ENCODE results near the gene ROPN1B.

The ROPN1B gene

DNA sequence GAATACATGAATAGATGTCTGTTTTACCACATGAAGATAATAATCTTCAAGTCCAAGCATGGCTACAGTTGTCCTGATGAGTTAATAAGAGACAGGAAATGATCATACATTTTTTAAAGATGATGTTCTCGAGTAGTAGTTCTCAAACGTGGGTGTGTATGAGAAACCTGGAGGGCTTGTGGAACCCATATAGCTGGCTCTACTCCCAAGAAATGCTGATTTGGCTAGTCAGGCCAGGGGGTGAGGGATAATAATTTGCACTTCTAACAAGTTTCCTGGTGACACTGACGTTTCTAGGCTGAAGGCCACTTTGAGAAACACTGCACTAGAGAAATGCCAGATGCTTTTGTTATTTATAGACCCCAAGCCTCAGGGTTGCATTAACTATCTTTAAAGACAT, 37.0 kb downstream of the ROPN1B start:
- no peak for DNase-seq

GRCh38 chr3:126008219-126008618, 39.2 kb downstream of the ROPN1B start:
- no peak for DNase-seq

DNA sequence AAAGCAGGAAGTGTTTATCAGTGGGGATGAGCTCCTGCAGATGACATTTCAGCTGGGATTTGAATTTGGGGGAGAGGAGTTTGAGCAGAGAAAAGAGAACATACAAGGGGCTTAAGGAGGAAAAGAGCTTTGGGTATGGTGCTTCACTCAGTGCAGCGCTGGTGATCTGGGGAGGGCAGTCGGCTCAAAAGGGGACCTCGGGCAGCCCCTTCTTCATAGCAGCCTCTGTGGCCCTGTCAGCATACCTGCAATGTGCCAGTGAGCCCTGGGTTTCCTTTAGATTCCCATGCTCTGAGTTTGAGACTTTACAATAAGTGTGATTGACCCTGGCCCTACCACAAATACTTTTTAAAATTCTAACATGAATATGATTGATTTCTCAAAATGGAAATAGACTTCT, 40.2 kb downstream of the ROPN1B start:
- DNase-seq, result no peak

- DNase-seq, result no peak
Measured at GRCh38 chr3:126013751-126014156, 44.8 kb downstream of the ROPN1B start.

GRCh38 chr3:126014252-126014651, 45.3 kb downstream of the ROPN1B start:
- no peak for DNase-seq

GRCh38 chr3:126015075-126015474, 46.1 kb downstream of the ROPN1B start:
- no peak for DNase-seq

DNA sequence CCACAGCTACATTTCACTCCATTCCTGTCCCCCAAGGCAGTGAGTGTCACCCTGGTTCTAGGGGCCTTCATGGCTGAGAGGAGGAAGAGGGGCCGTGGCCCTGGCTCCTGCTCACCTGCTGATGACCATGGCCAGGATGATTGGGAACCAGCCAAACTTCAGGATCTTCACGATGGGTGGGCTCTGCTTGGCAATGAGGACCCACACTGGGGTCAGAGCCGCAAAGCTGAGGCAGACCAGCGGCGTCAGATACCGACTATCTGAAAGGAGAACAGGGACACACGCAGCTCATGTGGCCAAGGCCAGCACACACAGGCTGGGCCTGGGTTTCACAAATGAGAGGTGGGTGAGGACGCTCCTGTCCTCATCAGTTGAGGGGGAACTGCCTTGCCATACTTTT, 47.6 kb downstream of the ROPN1B start:
- no peak for DNase-seq

GRCh38 chr3:126017362-126017761, 48.4 kb downstream of the ROPN1B start:
- DNase-seq, result no peak

- DNase-seq, result no peak
Measured at GRCh38 chr3:126018545-126018944, 49.6 kb downstream of the ROPN1B start.

GRCh38 chr3:126018995-126019394, 50.0 kb downstream of the ROPN1B start:
- DNase-seq, result no peak

DNA sequence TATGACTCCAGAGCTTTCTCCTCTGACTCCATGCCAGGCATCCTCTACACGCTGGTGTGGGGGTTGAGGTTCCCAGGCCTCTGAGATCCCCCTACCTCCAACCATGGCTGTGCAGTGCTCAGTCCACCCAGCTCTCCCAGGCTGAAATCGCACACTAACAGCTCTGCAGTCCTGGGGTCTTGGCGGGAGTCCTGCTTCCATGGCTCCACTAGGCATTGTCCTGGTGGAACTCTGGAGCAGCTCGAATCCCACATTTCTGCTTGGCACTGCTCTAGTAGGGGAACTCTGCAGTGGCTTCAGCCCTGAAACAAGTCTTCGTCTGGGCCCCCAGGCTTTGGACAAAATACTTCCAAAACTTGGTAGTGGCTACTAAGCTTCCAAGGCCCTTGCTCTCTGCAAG, 50.7 kb downstream of the ROPN1B start:
- DNase-seq, result no peak

DNA sequence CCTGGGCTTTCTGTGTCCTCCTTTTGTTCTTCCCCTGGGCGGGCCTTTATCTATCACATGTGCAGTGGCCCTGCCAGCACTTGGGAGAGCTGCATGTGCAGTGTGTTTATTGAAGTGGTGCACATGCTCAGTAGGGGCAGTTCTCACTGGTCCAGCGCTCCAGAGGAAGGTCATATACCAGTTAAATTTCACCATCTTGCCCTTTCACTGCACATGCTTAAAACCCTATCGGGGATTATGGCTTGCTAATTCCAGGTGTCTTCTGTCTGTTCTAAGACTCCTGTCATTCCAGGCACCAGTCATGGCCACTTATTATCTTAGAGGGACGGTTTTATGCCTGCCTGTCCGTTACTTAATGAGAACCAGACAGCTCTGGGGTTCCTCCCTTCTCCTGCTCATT, 52.2 kb downstream of the ROPN1B start:
- no peak for DNase-seq

GRCh38 chr3:126021702-126022101, 52.7 kb downstream of the ROPN1B start:
- DNase-seq, result no peak

DNA sequence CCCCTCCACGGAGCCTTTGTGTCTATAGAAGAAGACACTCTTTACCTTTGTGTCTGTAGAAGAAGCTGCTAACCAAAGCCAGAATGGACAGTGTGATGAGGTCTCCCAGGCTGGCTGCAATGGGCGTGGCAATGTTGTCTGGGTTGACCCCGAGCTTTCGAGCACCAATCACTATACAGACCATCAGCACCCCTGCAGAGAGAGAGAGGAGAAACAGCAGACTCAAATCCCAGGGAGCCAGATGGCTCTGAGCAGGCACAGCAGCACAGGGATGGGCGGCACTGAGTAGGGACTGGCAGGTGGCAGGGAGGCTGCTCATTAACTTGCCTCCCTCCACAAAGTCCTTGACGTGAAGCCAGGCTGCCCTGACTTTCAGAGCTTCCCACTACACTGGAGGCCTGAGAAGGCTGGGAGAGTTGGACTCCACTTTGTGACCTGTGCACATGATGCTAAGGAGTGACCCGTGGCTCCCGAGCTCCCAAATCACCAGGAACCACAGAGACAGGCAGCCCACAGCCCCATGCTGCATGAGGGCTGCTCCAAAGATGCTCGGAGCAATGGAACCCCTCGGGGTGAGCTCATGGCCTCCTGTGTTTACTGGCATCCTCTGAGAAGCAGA, 53.9 kb downstream of the ROPN1B start:
- no peak for DNase-seq

DNA sequence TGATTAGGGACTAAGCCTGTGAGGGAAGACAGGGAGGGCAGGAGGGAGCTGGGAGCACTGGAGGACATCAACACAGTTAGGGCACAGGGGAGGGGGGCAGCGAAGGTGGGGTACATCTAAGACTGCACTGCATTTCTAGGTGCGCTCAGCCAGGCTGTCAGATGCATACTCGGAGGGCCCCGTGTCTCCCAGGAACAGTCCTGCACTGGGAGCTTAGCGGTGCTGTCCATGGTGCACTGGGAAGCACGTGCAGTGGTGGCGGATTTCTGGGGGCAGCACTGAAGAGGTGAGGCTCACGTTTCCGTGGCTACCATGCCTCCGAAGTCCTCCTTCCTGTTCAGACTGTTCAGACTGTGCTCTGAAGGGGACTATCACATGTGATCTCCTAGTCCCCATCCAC, 54.4 kb downstream of the ROPN1B start:
- DNase-seq, result no peak

- no peak for DNase-seq
Measured at GRCh38 chr3:126024049-126024854, 55.3 kb downstream of the ROPN1B start.

GRCh38 chr3:126025116-126025729, 56.2 kb downstream of the ROPN1B start:
- DNase-seq, result no peak

GRCh38 chr3:126025862-126026261, 56.9 kb downstream of the ROPN1B start:
- no peak for DNase-seq

DNA sequence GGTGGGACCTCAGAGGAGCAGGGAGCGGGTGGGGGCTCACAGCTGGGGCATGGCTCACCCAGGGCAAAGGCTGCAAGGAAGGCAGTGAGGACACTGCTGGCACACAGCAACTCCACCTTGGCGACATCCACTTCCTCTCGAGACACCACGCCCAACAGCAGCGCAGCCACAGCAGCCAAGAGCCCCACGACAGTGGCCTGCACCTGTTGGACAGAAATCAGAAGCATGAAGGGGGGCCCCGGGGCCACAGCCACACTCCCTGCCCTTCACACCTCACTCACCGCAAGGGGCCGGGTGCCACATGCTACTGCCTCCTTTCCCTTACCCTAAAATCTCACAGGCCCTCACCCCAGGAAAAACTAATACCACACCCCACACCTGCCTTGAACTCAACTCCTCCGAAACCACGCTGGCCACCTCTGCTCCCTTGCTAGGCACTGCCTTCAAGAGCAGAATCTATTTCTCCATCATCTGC, 57.3 kb downstream of the ROPN1B start:
- DNase-seq, result no peak

GRCh38 chr3:126026761-126027160, 57.8 kb downstream of the ROPN1B start:
- no peak for DNase-seq

DNA sequence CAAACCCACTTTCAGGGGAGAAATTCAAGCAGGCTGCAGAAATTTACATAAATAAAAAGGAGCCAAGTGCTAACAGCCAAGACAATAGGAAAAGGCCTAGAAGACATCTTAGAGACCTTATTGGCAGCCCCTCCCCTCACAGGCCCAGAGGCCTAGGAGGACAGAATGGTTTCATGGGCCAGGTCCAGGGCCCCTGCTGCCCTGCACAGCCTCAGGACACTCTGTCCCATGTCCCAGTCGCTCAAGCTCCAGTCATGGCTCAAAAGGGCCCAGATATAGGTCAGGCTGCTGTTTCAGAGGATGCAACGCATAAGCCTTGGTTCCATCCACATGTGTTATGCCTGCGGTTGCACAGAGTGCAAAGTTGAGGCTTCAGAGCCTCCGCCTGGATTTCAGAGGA, 59.1 kb downstream of the ROPN1B start:
- DNase-seq, result no peak

GRCh38 chr3:126029241-126029640, 60.3 kb downstream of the ROPN1B start:
- no peak for DNase-seq

GRCh38 chr3:126030455-126030854, 61.5 kb downstream of the ROPN1B start:
- no peak for DNase-seq

DNA sequence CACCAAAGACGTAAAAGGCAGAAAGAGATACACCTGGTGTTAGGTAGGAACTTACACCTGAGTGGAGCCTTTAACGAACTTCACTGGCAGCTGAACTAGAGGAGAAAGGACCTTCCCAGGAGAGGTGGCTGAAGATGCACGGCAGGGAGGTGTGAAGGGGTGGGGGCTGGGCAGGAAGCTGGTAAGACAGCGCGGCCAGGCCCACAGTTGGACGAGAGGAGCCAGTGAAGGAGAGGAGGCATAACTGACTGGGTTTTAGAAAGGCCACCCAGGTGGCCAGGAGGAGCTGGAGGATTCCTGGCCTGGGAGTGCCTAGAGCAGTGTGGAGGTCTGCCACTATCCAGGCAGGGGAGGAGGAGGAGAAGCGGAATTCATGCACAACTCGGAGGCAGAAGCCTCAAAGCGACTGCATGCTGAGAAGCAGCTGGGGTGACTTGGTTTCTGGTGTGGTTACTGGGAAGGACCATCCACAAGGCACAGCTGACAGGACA, 63.0 kb downstream of the ROPN1B start:
- no peak for DNase-seq

Measured in NCI-H1930 (cell line).